T-helper 2 cell treated with Interferon-gamma antibody and Interleukin-4, amounts not matched to agents 5 μg/mL and 100 μg/mL, for 36 hours (primary cell): ENCODE data around the gene DTNBP1.

Experiments used
- DNase-seq: peaks from one replicate; pipeline ENCODE4 v3.0.0; 2021; ENCODE audit warnings: low spot score
- H3K27ac Mint-ChIP-seq: one replicate; pipeline ENCODE4 v1.8.0; 2021; ENCODE audit warnings: mild to moderate bottlenecking, mixed read lengths
- H3K27me3 Mint-ChIP-seq: one replicate; pipeline ENCODE4 v1.8.0; 2021; ENCODE audit warnings: low read depth, mixed read lengths
- H3K36me3 Mint-ChIP-seq: one replicate; pipeline ENCODE4 v1.8.0; 2021; ENCODE audit warnings: low read depth, mixed read lengths
- H3K4me1 Mint-ChIP-seq: one replicate; pipeline ENCODE4 v1.8.0; 2021; ENCODE audit warnings: low read depth, mixed read lengths
- H3K4me3 Mint-ChIP-seq: one replicate; pipeline ENCODE4 v1.8.0; 2022; ENCODE audit warnings: mild to moderate bottlenecking, moderate library complexity, mixed read lengths
- H3K9me3 Mint-ChIP-seq: one replicate; pipeline ENCODE4 v1.8.0; 2021; ENCODE audit warnings: mixed read lengths

The DTNBP1 gene

GRCh38 chr6:15626160-15626559, 36.7 kb downstream of the DTNBP1 start:
- H3K27me3 Mint-ChIP-seq: no peaks in the 10 kb centered on the region
- H3K27ac Mint-ChIP-seq: no peak overlapping the region
- H3K9me3 Mint-ChIP-seq: no peaks in the 10 kb centered on the region
- H3K4me3 Mint-ChIP-seq: no peak overlapping the region
- peaks cover 60% of the 10 kb centered on the region for H3K4me1 Mint-ChIP-seq
- H3K36me3 Mint-ChIP-seq: peaks cover 11% of the 10 kb centered on the region
- no peak for DNase-seq

- no peak for DNase-seq
- no peak overlapping the region for H3K4me3 Mint-ChIP-seq
- H3K4me1 Mint-ChIP-seq: peaks cover 52% of the 10 kb centered on the region
- no peaks in the 10 kb centered on the region for H3K9me3 Mint-ChIP-seq
- no peak overlapping the region for H3K27ac Mint-ChIP-seq
- H3K36me3 Mint-ChIP-seq: peaks cover 13% of the 10 kb centered on the region
- H3K27me3 Mint-ChIP-seq: no peaks in the 10 kb centered on the region
Observed at GRCh38 chr6:15623276-15624116, 39.3 kb downstream of the DTNBP1 start.

- Mint-ChIP-seq H3K4me3 (no peak overlapping the region), H3K9me3 (no peaks in the 10 kb centered on the region), H3K4me1 (peaks cover 42% of the 10 kb centered on the region), H3K27ac (peak overlapping the region; percentile 24), H3K36me3 (peaks cover 12% of the 10 kb centered on the region), H3K27me3 (no peaks in the 10 kb centered on the region)
- no peak for DNase-seq
Observed at GRCh38 chr6:15622045-15622740, 40.6 kb downstream of the DTNBP1 start.

- no peaks in the 10 kb centered on the region for H3K9me3 Mint-ChIP-seq
- H3K27me3 Mint-ChIP-seq: no peaks in the 10 kb centered on the region
Observed at GRCh38 chr6:15621203-15622044, 41.4 kb downstream of the DTNBP1 start.

GRCh38 chr6:15620611-15621010, 42.2 kb downstream of the DTNBP1 start:
- Mint-ChIP-seq H3K4me1 (peaks cover 35% of the 10 kb centered on the region), H3K27ac (no peak overlapping the region), H3K4me3 (no peak overlapping the region), H3K9me3 (no peaks in the 10 kb centered on the region), H3K27me3 (no peaks in the 10 kb centered on the region), H3K36me3 (peaks cover 7% of the 10 kb centered on the region)
- no peak for DNase-seq

More at GRCh38 chr6:15621203-15622044, 41.4 kb downstream of the DTNBP1 start:
- Mint-ChIP-seq H3K27ac (peak overlapping the region; percentile 24), H3K4me3 (peak overlapping the region; percentile 4), H3K36me3 (peaks cover 8% of the 10 kb centered on the region), H3K4me1 (peaks cover 37% of the 10 kb centered on the region)
- DNase-seq: peak; percentile 59

GRCh38 chr6:15619330-15619729, 43.5 kb downstream of the DTNBP1 start:
- Mint-ChIP-seq H3K4me3 (no peak overlapping the region), H3K27ac (no peak overlapping the region), H3K27me3 (no peaks in the 10 kb centered on the region), H3K9me3 (no peaks in the 10 kb centered on the region), H3K4me1 (peaks cover 31% of the 10 kb centered on the region), H3K36me3 (peaks cover 11% of the 10 kb centered on the region)
- DNase-seq: no peak

- Mint-ChIP-seq H3K27me3 (no peaks in the 10 kb centered on the region), H3K27ac (no peak overlapping the region), H3K9me3 (no peaks in the 10 kb centered on the region), H3K4me3 (no peak overlapping the region), H3K4me1 (peaks cover 28% of the 10 kb centered on the region), H3K36me3 (peaks cover 17% of the 10 kb centered on the region)
- DNase-seq: no peak
Observed at GRCh38 chr6:15618685-15619084, 44.1 kb downstream of the DTNBP1 start.

- H3K9me3 Mint-ChIP-seq: no peaks in the 10 kb centered on the region
- peaks cover 21% of the 10 kb centered on the region for H3K4me1 Mint-ChIP-seq
- no peak overlapping the region for H3K27ac Mint-ChIP-seq
- no peak for DNase-seq
- H3K4me3 Mint-ChIP-seq: no peak overlapping the region
- H3K36me3 Mint-ChIP-seq: peaks cover 27% of the 10 kb centered on the region
- H3K27me3 Mint-ChIP-seq: no peaks in the 10 kb centered on the region
Observed at GRCh38 chr6:15616261-15616660, 46.6 kb downstream of the DTNBP1 start.

- no peak overlapping the region for H3K4me3 Mint-ChIP-seq
- DNase-seq: no peak
- H3K27ac Mint-ChIP-seq: no peak overlapping the region
- H3K9me3 Mint-ChIP-seq: no peaks in the 10 kb centered on the region
- H3K4me1 Mint-ChIP-seq: peaks cover 18% of the 10 kb centered on the region
- H3K27me3 Mint-ChIP-seq: no peaks in the 10 kb centered on the region
- H3K36me3 Mint-ChIP-seq: peaks cover 29% of the 10 kb centered on the region
Observed at GRCh38 chr6:15615802-15616201, 47.0 kb downstream of the DTNBP1 start.

- Mint-ChIP-seq H3K9me3 (no peaks in the 10 kb centered on the region), H3K4me3 (no peak overlapping the region), H3K4me1 (peaks cover 18% of the 10 kb centered on the region), H3K27ac (no peak overlapping the region), H3K36me3 (peaks cover 40% of the 10 kb centered on the region), H3K27me3 (no peaks in the 10 kb centered on the region)
- no peak for DNase-seq
Observed at GRCh38 chr6:15614277-15614676, 48.6 kb downstream of the DTNBP1 start.

GRCh38 chr6:15608396-15608795, 54.4 kb downstream of the DTNBP1 start:
- no peaks in the 10 kb centered on the region for H3K9me3 Mint-ChIP-seq
- no peaks in the 10 kb centered on the region for H3K27me3 Mint-ChIP-seq
- no peak overlapping the region for H3K27ac Mint-ChIP-seq
- DNase-seq: no peak
- peaks cover 34% of the 10 kb centered on the region for H3K36me3 Mint-ChIP-seq
- peaks cover 10% of the 10 kb centered on the region for H3K4me1 Mint-ChIP-seq
- no peak overlapping the region for H3K4me3 Mint-ChIP-seq

- Mint-ChIP-seq H3K36me3 (peaks cover 32% of the 10 kb centered on the region), H3K4me3 (no peak overlapping the region), H3K27ac (no peak overlapping the region), H3K27me3 (no peaks in the 10 kb centered on the region), H3K4me1 (peaks cover 8% of the 10 kb centered on the region), H3K9me3 (no peaks in the 10 kb centered on the region)
- DNase-seq: no peak
Observed at GRCh38 chr6:15607603-15608002, 55.2 kb downstream of the DTNBP1 start.

GRCh38 chr6:15606347-15606746, 56.5 kb downstream of the DTNBP1 start:
- Mint-ChIP-seq H3K27ac (no peak overlapping the region), H3K4me3 (no peak overlapping the region), H3K9me3 (no peaks in the 10 kb centered on the region), H3K36me3 (peaks cover 30% of the 10 kb centered on the region), H3K27me3 (no peaks in the 10 kb centered on the region), H3K4me1 (peaks cover under 1% of the 10 kb centered on the region)
- no peak for DNase-seq

GRCh38 chr6:15604843-15605242, 58.0 kb downstream of the DTNBP1 start:
- H3K36me3 Mint-ChIP-seq: peaks cover 23% of the 10 kb centered on the region
- H3K27me3 Mint-ChIP-seq: no peaks in the 10 kb centered on the region
- H3K4me3 Mint-ChIP-seq: no peak overlapping the region
- H3K9me3 Mint-ChIP-seq: no peaks in the 10 kb centered on the region
- H3K4me1 Mint-ChIP-seq: no peaks in the 10 kb centered on the region
- H3K27ac Mint-ChIP-seq: no peak overlapping the region
- no peak for DNase-seq
